Astrocyte (in vitro differentiated cells and primary cell): ENCODE measurements around the gene C20orf96. TPM values are rescaled to one million over a fixed set of nuclear protein-coding genes. Genes with fewer than 3 reads are reported as not detected.

Experiments used
- DNase-seq: peaks from one replicate; pipeline ENCODE4 v3.0.0-alpha.2; 2010; ENCODE audit warnings: low read depth
- FAIRE-seq: peaks from 2 replicates; lab custom pipeline; 2011; peaks lifted over from hg19 to GRCh38; lab: Jason Lieb, UNC
- H2AFZ ChIP-seq: 2 replicates; pipeline ENCODE4 v1.6.0; 2012; ENCODE audit warnings: low read depth, low read length, inconsistent platforms
- H3K27ac ChIP-seq: 2 replicates; pipeline ENCODE4 v1.5.1; 2011; ENCODE audit warnings: low read depth, low read length, inconsistent platforms
- H3K27me3 ChIP-seq: 2 replicates; pipeline ENCODE4 v1.6.0; 2011; ENCODE audit warnings: low read length, inconsistent platforms; ENCODE audit not compliant: insufficient read depth
- H3K36me3 ChIP-seq: 2 replicates; pipeline ENCODE4 v1.5.1; 2011; ENCODE audit warnings: low read length, inconsistent platforms; ENCODE audit not compliant: insufficient read depth
- H3K4me1 ChIP-seq: 2 replicates; pipeline ENCODE4 v1.5.1; 2011; ENCODE audit warnings: low read length, inconsistent platforms; ENCODE audit not compliant: insufficient read depth
- H3K4me2 ChIP-seq: 2 replicates; pipeline ENCODE4 v1.6.0; 2012; ENCODE audit warnings: low read length, inconsistent platforms
- H3K4me3 ChIP-seq: 2 replicates; pipeline ENCODE4 v1.5.1; 2011; ENCODE audit warnings: low read depth, mild to moderate bottlenecking, low read length, inconsistent platforms; ENCODE audit not compliant: insufficient read depth
- H3K79me2 ChIP-seq: 2 replicates; pipeline ENCODE4 v1.6.0; 2012; ENCODE audit warnings: mild to moderate bottlenecking, low read length, inconsistent platforms; ENCODE audit not compliant: insufficient read depth
- H3K9ac ChIP-seq: 2 replicates; pipeline ENCODE4 v1.6.0; 2012; ENCODE audit warnings: mild to moderate bottlenecking, low read length, inconsistent platforms
- H3K9me3 ChIP-seq: 2 replicates; pipeline ENCODE4 v1.5.1; 2012; ENCODE audit warnings: low read depth, mild to moderate bottlenecking, low read length, inconsistent platforms; ENCODE audit not compliant: insufficient read depth
- H4K20me1 ChIP-seq: 2 replicates; pipeline ENCODE4 v1.6.0; 2012; ENCODE audit warnings: low read length, inconsistent platforms; ENCODE audit not compliant: insufficient read depth
- H3K27ac Mint-ChIP-seq: one replicate; pipeline ENCODE4 v1.8.0; 2021; ENCODE audit warnings: mild to moderate bottlenecking, mixed read lengths; ENCODE audit not compliant: unreplicated experiment
- H3K27me3 Mint-ChIP-seq: one replicate; pipeline ENCODE4 v1.8.0; 2021; ENCODE audit warnings: low read depth, mixed read lengths; ENCODE audit not compliant: unreplicated experiment
- H3K36me3 Mint-ChIP-seq: one replicate; pipeline ENCODE4 v1.8.0; 2021; ENCODE audit warnings: low read depth, mixed read lengths; ENCODE audit not compliant: unreplicated experiment
- H3K4me1 Mint-ChIP-seq: one replicate; pipeline ENCODE4 v1.8.0; 2021; ENCODE audit warnings: low read depth, mixed read lengths; ENCODE audit not compliant: unreplicated experiment
- H3K4me3 Mint-ChIP-seq: one replicate; pipeline ENCODE4 v1.8.0; 2021; ENCODE audit warnings: mild to moderate bottlenecking, moderate library complexity, mixed read lengths; ENCODE audit not compliant: unreplicated experiment
- H3K9me3 Mint-ChIP-seq: one replicate; pipeline ENCODE4 v1.8.0; 2021; ENCODE audit warnings: mild to moderate bottlenecking, mixed read lengths; ENCODE audit not compliant: unreplicated experiment
- EZH2 ChIP-seq: IDR thresholded peaks from 2 replicates; pipeline ENCODE4 v1.6.1; 2012; ENCODE audit warnings: mild to moderate bottlenecking, low read length, inconsistent platforms; ENCODE audit not compliant: insufficient read depth
- total RNA-seq: library from RNA; stranded (reverse); gene quantifications from 2 replicates; pipeline ENCODE4 v1.2.1, GENCODE V29; 2021
- TF ChIP-seq, protein P1 (sequence below): IDR thresholded peaks from 2 replicates; pipeline ENCODE4 v1.5.1; 2011; ENCODE audit warnings: low read depth, mild to moderate bottlenecking, inconsistent platforms, low read length, moderate library complexity; ENCODE audit not compliant: insufficient read depth

The C20orf96 gene
- total RNA-seq, 1 donor from 2014 or later = 10.7 TPM

DNA sequence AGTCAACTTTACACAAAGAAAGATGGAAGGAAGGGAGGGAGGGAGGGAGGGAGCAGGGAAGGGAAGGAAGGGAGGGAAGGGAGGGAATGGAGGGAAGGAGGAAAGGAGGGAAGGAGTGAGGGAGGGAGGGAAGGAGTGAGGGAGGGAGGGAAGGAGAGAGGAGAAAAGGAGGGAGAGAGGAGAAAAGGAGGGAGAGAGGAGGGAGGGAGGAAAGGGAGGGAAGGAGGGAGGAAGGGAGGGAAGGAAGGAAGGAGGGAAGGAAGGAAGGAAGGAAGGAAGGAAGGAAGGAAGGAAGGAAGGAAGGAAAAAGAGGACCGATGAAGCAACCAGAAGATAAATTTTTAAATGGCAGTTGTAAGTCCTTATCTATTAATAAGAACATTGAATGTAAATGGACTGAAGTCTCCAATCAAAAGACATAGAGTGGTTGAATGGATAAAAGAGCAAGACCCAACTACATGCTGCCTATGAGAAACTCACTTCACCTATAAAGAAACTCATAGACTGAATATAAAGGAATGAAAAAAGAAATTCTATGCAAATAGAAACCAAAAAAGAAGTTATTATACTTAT lies 69.2 kb downstream of the C20orf96 start:
- Mint-ChIP-seq H3K36me3 (no peaks in the 10 kb centered on the region), H3K27ac (no peak overlapping the region), H3K9me3 (peaks cover 3% of the 10 kb centered on the region), H3K27me3 (peaks cover 53% of the 10 kb centered on the region), H3K4me1 (no peaks in the 10 kb centered on the region), H3K4me3 (no peak overlapping the region)
- H4K20me1 ChIP-seq = no peaks in the 10 kb centered on the region
- H3K9me3 ChIP-seq = no peaks in the 10 kb centered on the region
- DNase-seq (no peak), FAIRE-seq (no peak)
- H3K4me1 ChIP-seq = no peaks in the 10 kb centered on the region
- no peaks in the 10 kb centered on the region for H3K36me3 ChIP-seq
- no peak overlapping the region for H3K27ac ChIP-seq
- no peak overlapping the region for H3K4me2 ChIP-seq
- H3K4me3 ChIP-seq = no peak overlapping the region
- no peak overlapping the region for H2AFZ ChIP-seq
- no peak overlapping the region for H3K9ac ChIP-seq
- H3K79me2 ChIP-seq = no peaks in the 10 kb centered on the region
- H3K27me3 ChIP-seq = no peaks in the 10 kb centered on the region
- TF ChIP-seq, protein P1, sequence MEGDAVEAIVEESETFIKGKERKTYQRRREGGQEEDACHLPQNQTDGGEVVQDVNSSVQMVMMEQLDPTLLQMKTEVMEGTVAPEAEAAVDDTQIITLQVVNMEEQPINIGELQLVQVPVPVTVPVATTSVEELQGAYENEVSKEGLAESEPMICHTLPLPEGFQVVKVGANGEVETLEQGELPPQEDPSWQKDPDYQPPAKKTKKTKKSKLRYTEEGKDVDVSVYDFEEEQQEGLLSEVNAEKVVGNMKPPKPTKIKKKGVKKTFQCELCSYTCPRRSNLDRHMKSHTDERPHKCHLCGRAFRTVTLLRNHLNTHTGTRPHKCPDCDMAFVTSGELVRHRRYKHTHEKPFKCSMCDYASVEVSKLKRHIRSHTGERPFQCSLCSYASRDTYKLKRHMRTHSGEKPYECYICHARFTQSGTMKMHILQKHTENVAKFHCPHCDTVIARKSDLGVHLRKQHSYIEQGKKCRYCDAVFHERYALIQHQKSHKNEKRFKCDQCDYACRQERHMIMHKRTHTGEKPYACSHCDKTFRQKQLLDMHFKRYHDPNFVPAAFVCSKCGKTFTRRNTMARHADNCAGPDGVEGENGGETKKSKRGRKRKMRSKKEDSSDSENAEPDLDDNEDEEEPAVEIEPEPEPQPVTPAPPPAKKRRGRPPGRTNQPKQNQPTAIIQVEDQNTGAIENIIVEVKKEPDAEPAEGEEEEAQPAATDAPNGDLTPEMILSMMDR = no peak
- TF ChIP-seq EZH2 = no peak

Other genes starting within 250 kb of the C20orf96 start
- gene DEFB125, start 203.1 kb downstream of the C20orf96 start, total RNA-seq = not detected in 2 replicates
- gene DEFB126, start 148.2 kb downstream of the C20orf96 start, total RNA-seq = not detected in 2 replicates
- not detected in 2 replicates for gene DEFB127, start 133.3 kb downstream of the C20orf96 start, total RNA-seq
- gene DEFB128, start 101.0 kb downstream of the C20orf96 start, total RNA-seq = not detected in 2 replicates
- gene DEFB129, start 63.5 kb downstream of the C20orf96 start, total RNA-seq = not detected in 2 replicates
- not detected in 2 replicates for gene DEFB132, start 33.0 kb downstream of the C20orf96 start, total RNA-seq
- gene ZCCHC3, start 6.8 kb upstream of the C20orf96 start, total RNA-seq = 18.6 and 20.2 TPM in 2 replicates
- 43.4 and 45.1 TPM in 2 replicates for gene SOX12, start 34.8 kb upstream of the C20orf96 start, total RNA-seq
- gene NRSN2, start 56.4 kb upstream of the C20orf96 start, total RNA-seq = 57.8 and 64.0 TPM in 2 replicates
- 33.0 and 36.9 TPM in 2 replicates for gene TRIB3, start 90.0 kb upstream of the C20orf96 start, total RNA-seq
- gene RBCK1, start 117.5 kb upstream of the C20orf96 start, total RNA-seq = 124 and 138 TPM in 2 replicates
- gene TBC1D20, start 171.8 kb upstream of the C20orf96 start, total RNA-seq = 40.6 and 44.8 TPM in 2 replicates